HFFc6 (cell line): ENCODE measurements around the gene P2RY12. TPM values are rescaled to one million over a fixed set of nuclear protein-coding genes. Genes with fewer than 3 reads are reported as not detected.

Experiments used
- DNase-seq: peaks from one replicate; pipeline ENCODE4 v3.0.0-alpha.2; 2018
- H3K27ac Mint-ChIP-seq: 2 replicates; pipeline ENCODE4 v1.8.0; 2020; ENCODE audit warnings: mild to moderate bottlenecking, mixed read lengths
- H3K27me3 Mint-ChIP-seq: 2 replicates; pipeline ENCODE4 v1.8.0; 2021; ENCODE audit warnings: mild to moderate bottlenecking, moderate library complexity, mixed read lengths; ENCODE audit not compliant: insufficient read depth
- H3K36me3 Mint-ChIP-seq: 2 replicates; pipeline ENCODE4 v1.8.0; 2021; ENCODE audit warnings: low read depth, mixed read lengths
- H3K4me1 Mint-ChIP-seq: 2 replicates; pipeline ENCODE4 v1.8.0; 2020; ENCODE audit warnings: low read depth, mixed read lengths
- H3K4me3 Mint-ChIP-seq: 2 replicates; pipeline ENCODE4 v1.8.0; 2020; ENCODE audit warnings: mild to moderate bottlenecking, moderate library complexity, mixed read lengths
- H3K9me3 Mint-ChIP-seq: 2 replicates; pipeline ENCODE4 v1.8.0; 2020; ENCODE audit warnings: mild to moderate bottlenecking, mixed read lengths
- long read RNA-seq: library from polyadenylated mRNA; unstranded; transcript quantifications from one replicate; pipeline ENCODE4 v2.0.0, GENCODE V29; 2019
- total RNA-seq, 6 experiments: library from RNA; stranded (reverse); fragmentation: NEBNext Ultra II Directional; extraction: Animal tissue kit (Norgen Biotek cat#: 25700); gene quantifications; 2 replicates in 1 of 6; 3 replicates in 5 of 6; pipeline ENCODE4 v1.2.3, GENCODE V29; 2021
- TF ChIP-seq, protein P1 (sequence below): fragments of 200-600 bp; sonication (generic); IDR thresholded peaks from 2 replicates; pipeline ENCODE4 v1.5.0; 2021; ENCODE audit warnings: antibody characterized with exemption, mild to moderate bottlenecking

The P2RY12 gene
- total RNA-seq: not detected
- long read RNA-seq: 0 reads

DNA sequence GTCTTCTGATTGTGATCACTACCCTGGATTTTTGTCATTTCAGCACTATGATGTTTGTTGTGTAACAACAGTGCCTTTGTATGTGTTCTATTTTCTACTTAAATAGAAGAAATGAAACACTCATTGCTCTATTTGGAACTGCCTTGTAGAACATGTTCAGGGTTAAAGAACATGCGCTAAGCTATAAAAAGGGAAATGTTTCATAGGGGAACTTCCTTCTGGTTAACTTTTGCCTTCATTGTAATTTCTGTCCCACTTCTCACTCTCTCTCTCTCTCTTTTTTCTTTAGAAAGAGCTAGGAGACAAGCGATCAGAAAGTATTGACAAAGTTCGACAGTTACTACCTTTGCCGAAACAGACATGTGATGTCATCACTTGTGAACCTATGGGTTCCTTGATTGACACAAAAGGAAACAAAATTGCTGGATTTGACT lies at the start of gene P2RY12:
Gene P2RY12, minus strand, starts transcription at position 13 of the 434 bp plus-strand sequence. CDS start 45,908 bp downstream, outside the sequence.
- H3K36me3 Mint-ChIP-seq: no peaks in the 10 kb centered on the region
- DNase-seq: no peak
- H3K27me3 Mint-ChIP-seq: no peaks in the 10 kb centered on the region; the same call in 1 of the 2 replicates
- TF ChIP-seq, protein P1, sequence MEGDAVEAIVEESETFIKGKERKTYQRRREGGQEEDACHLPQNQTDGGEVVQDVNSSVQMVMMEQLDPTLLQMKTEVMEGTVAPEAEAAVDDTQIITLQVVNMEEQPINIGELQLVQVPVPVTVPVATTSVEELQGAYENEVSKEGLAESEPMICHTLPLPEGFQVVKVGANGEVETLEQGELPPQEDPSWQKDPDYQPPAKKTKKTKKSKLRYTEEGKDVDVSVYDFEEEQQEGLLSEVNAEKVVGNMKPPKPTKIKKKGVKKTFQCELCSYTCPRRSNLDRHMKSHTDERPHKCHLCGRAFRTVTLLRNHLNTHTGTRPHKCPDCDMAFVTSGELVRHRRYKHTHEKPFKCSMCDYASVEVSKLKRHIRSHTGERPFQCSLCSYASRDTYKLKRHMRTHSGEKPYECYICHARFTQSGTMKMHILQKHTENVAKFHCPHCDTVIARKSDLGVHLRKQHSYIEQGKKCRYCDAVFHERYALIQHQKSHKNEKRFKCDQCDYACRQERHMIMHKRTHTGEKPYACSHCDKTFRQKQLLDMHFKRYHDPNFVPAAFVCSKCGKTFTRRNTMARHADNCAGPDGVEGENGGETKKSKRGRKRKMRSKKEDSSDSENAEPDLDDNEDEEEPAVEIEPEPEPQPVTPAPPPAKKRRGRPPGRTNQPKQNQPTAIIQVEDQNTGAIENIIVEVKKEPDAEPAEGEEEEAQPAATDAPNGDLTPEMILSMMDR: no peak
- H3K9me3 Mint-ChIP-seq: no peaks in the 10 kb centered on the region
- H3K4me3 Mint-ChIP-seq: peak within 1 kb of the TSS; percentile 40; the same call in 1 of the 2 replicates
- no peak within 1 kb of the TSS for H3K27ac Mint-ChIP-seq
- H3K4me1 Mint-ChIP-seq: peaks cover 23% of the 10 kb centered on the region

DNA sequence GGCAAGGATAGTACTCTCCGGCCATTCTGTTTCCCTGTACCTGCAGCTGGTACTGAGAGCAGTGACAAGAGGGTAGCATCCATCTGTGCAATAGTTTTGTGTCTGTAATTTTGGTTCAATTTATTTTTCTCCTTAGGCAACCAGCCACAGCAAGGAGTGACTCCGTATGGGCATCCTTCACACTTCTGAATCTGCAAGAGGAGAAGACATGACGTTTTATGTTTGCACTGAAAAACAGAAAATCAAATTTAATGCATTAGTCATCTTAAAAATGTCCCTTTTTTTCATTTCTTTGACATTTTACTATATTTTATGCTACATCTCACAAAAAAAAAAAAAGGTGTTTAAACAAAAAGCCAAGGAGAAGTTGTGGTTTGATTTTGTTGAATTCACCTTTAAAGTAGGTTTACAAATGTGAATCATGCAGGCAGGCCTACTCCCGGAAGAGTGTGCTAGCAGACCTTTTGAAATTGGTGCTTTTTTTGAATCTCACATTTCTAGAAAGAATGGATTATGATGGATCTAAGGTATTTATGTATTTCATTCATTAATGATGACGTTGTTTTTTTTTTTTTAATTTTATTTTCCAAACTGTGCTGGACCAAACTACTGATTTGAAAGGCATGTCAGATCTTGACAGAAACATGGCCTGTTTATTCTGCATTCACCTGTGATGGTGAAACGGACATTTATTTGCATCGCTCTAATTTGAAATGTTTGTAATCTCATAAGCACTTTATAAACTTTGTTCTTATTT lies 48.2 kb upstream of the P2RY12 start:
- no peak for DNase-seq
- Mint-ChIP-seq H3K4me1 (peaks cover 65% of the 10 kb centered on the region), H3K4me3 (no peak overlapping the region), H3K9me3 (no peaks in the 10 kb centered on the region), H3K27me3 (no peaks in the 10 kb centered on the region), H3K36me3 (no peaks in the 10 kb centered on the region), H3K27ac (peak overlapping the region; percentile 33; the same call in 1 of the 2 replicates)
- TF ChIP-seq, protein P1: no peak

DNA sequence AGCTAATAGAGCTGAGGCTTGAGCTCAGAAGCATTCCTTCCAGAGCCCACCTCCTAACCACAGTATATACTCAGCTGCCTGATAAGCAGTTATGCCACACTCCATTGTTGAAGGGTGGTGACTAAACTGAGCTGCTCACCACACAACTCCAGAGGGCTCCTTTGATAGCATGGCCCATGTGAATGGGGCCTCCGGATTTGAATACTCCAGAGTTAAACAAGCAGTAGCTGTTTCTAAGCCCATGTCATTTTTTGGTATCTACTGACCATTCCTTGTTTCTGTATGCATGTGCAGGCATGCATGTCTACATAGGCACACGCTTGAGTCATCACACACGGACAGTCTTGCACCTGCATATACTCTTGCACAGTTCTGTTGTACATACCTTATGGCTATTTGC lies 47.4 kb upstream of the P2RY12 start:
- Mint-ChIP-seq H3K4me1 (peaks cover 58% of the 10 kb centered on the region), H3K4me3 (no peak overlapping the region), H3K9me3 (no peaks in the 10 kb centered on the region), H3K36me3 (no peaks in the 10 kb centered on the region), H3K27ac (no peak overlapping the region), H3K27me3 (no peaks in the 10 kb centered on the region)
- DNase-seq: peak; percentile 53
- TF ChIP-seq, protein P1: no peak

DNA sequence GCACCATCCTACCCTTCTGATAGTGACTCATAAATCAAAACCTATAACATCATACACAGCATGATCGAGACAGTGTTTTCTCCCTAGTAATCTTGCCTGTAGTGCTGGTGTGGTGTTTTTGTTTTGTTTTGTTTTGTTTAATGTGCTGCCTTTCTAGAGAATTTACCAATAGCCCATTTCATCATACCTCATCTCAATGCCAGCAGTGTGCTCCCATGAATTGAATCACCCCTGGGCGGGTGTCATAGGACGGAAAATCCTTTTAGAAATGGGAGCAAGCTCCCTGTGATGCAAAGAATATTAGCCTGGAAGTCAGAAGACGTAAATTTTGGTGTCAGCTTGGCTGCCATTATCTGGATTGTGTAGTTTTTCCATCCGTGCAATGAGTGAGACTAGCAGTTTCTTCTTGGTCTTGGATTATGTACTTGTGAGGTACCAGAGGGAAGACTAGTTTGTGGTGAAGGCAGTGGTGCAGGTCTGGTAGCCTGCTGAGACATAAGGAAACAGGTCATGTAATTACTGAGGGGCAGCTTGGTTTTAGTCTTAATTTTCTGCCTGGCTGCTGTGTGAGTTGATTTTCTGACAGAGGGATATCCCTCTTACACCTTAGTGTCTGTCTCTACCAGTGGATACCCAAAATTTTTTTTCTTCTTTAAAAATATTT lies 46.4 kb upstream of the P2RY12 start:
- no peak overlapping the region for H3K27ac Mint-ChIP-seq
- no peaks in the 10 kb centered on the region for H3K9me3 Mint-ChIP-seq
- DNase-seq: no peak
- H3K36me3 Mint-ChIP-seq: no peaks in the 10 kb centered on the region
- no peak overlapping the region for H3K4me3 Mint-ChIP-seq
- peaks cover 54% of the 10 kb centered on the region for H3K4me1 Mint-ChIP-seq
- no peaks in the 10 kb centered on the region for H3K27me3 Mint-ChIP-seq
- TF ChIP-seq, protein P1: no peak

DNA sequence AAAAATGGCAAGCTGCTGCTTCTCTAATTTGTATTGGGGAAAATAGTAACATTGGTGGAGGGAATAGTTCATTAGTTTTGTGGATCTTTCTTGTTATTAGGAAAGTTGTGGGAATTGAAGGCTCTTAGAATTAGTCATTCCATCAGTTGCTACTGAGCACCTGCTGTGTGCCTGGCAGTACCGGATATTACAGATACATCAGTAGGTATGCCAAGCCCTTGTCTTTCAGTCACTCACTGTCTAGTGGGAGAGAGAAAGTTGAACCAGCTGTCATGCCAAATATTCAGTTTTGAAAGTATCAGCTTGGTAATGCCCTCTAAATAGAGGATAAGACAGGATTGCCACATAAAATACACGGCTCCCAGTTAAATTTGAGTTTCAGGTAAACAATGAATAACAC lies 43.8 kb upstream of the P2RY12 start:
- TF ChIP-seq, protein P1: no peak
- no peaks in the 10 kb centered on the region for H3K27me3 Mint-ChIP-seq
- no peak overlapping the region for H3K4me3 Mint-ChIP-seq
- peaks cover 46% of the 10 kb centered on the region for H3K4me1 Mint-ChIP-seq
- H3K36me3 Mint-ChIP-seq: no peaks in the 10 kb centered on the region
- DNase-seq: no peak
- no peak overlapping the region for H3K27ac Mint-ChIP-seq
- H3K9me3 Mint-ChIP-seq: no peaks in the 10 kb centered on the region
